DLD1 (cell line): ENCODE results near the gene PLEKHO1.
"Not testable (repeated sequence)": the region's sequence is repeated elsewhere in the genome, so short reads cannot be mapped to it uniquely, and the experiment has no call there.

Source experiments
- in situ Hi-C: cut with HindIII; loops from 2 replicates; pipeline ENCODE4 v1.10.0; 2017; ENCODE audit warnings: low sequenced_read_pairs

Gene PLEKHO1

GRCh38 chr1:150149271-150150132 is at the start of gene PLEKHO1:
PLEKHO1 (plus strand) TSS chr1:150149916; CDS start chr1:150150258, 342 bp downstream.
- in situ Hi-C loops, result no loop called here

- in situ Hi-C loops, result no loop called here
Measured at GRCh38 chr1:150102986-150103385, 46.7 kb upstream of the PLEKHO1 start.

GRCh38 chr1:150106341-150106740 is 43.4 kb upstream of the PLEKHO1 start:
- in situ Hi-C loops, result no loop called here

- in situ Hi-C loops, result no loop called here
Measured at GRCh38 chr1:150109586-150109985, 40.1 kb upstream of the PLEKHO1 start.

GRCh38 chr1:150110116-150110515 is 39.6 kb upstream of the PLEKHO1 start:
- in situ Hi-C loops, result no loop called here

- in situ Hi-C loops, result no loop called here
Measured at GRCh38 chr1:150111670-150112069, 38.0 kb upstream of the PLEKHO1 start.

GRCh38 chr1:150115121-150115520 is 34.6 kb upstream of the PLEKHO1 start:
- in situ Hi-C loops, result no loop called here

GRCh38 chr1:150118716-150119115 is 31.0 kb upstream of the PLEKHO1 start:
- in situ Hi-C loops, result no loop called here

GRCh38 chr1:150121236-150121862 is 28.4 kb upstream of the PLEKHO1 start:
- in situ Hi-C loops, result no loop called here

- in situ Hi-C loops, result no loop called here
Measured at GRCh38 chr1:150126811-150127210, 22.9 kb upstream of the PLEKHO1 start.

GRCh38 chr1:150127464-150127863 is 22.3 kb upstream of the PLEKHO1 start:
- in situ Hi-C loops, result no loop called here

- in situ Hi-C loops, result no loop called here
Measured at GRCh38 chr1:150127868-150128267, 21.8 kb upstream of the PLEKHO1 start.

GRCh38 chr1:150132372-150132771 is 17.3 kb upstream of the PLEKHO1 start:
- in situ Hi-C loops, result no loop called here

- in situ Hi-C loops, result no loop called here
Measured at GRCh38 chr1:150134537-150134936, 15.2 kb upstream of the PLEKHO1 start.

GRCh38 chr1:150135400-150135799 is 14.3 kb upstream of the PLEKHO1 start:
- in situ Hi-C loops, result not testable (repeated sequence)

- in situ Hi-C loops, result no loop called here
Measured at GRCh38 chr1:150138044-150138443, 11.7 kb upstream of the PLEKHO1 start.

- in situ Hi-C loops, result no loop called here
Measured at GRCh38 chr1:150141452-150141851, 8.3 kb upstream of the PLEKHO1 start.

- in situ Hi-C loops, result no loop called here
Measured at GRCh38 chr1:150142083-150142482, 7.6 kb upstream of the PLEKHO1 start.

- in situ Hi-C loops, result no loop called here
Measured at GRCh38 chr1:150144606-150145005, 5.1 kb upstream of the PLEKHO1 start.

- in situ Hi-C loops, result not testable (repeated sequence)
Measured at GRCh38 chr1:150146016-150146415, 3.7 kb upstream of the PLEKHO1 start.

GRCh38 chr1:150146849-150147542 is 2.7 kb upstream of the PLEKHO1 start:
- in situ Hi-C loops, result no loop called here

- in situ Hi-C loops, result no loop called here
Measured at GRCh38 chr1:150148837-150149270, 862 bp upstream of the PLEKHO1 start.
